NCI-H2107 treated with DMSO at 0.1 percent for 48 hours (cell line): ENCODE measurements around the gene PRKG1.
"Not testable (repeated sequence)": the region's sequence is repeated elsewhere in the genome, so short reads cannot be mapped to it uniquely, and the experiment has no call there.

Experiments
- DNase-seq: peaks from one replicate; lab custom pipeline; 2025; ENCODE audit not compliant: unreplicated experiment; lab: John Stamatoyannopoulos, UW

The PRKG1 gene

GRCh38 chr10:52226197-52226847 lies 1152.0 kb downstream of the PRKG1 start:
- DNase-seq, result no peak

- no peak for DNase-seq
Observed at GRCh38 chr10:52228556-52228955, 1154.3 kb downstream of the PRKG1 start.

GRCh38 chr10:52229291-52229931 lies 1155.1 kb downstream of the PRKG1 start:
- no peak for DNase-seq

GRCh38 chr10:52232561-52233350 lies 1158.5 kb downstream of the PRKG1 start:
- no peak for DNase-seq

GRCh38 chr10:52233351-52233991 lies 1159.2 kb downstream of the PRKG1 start:
- DNase-seq, result not testable (repeated sequence)

- no peak for DNase-seq
Observed at GRCh38 chr10:52239771-52240170, 1165.5 kb downstream of the PRKG1 start.

- DNase-seq, result no peak
Observed at GRCh38 chr10:52245547-52245946, 1171.3 kb downstream of the PRKG1 start.

- DNase-seq, result not testable (repeated sequence)
Observed at GRCh38 chr10:52247929-52248328, 1173.6 kb downstream of the PRKG1 start.

GRCh38 chr10:52248697-52249306 lies 1174.5 kb downstream of the PRKG1 start:
- no peak for DNase-seq

GRCh38 chr10:52249850-52250395 lies 1175.6 kb downstream of the PRKG1 start:
- DNase-seq, result no peak

- no peak for DNase-seq
Observed at GRCh38 chr10:52250510-52250909, 1176.2 kb downstream of the PRKG1 start.

GRCh38 chr10:52252307-52252706 lies 1178.0 kb downstream of the PRKG1 start:
- DNase-seq, result no peak

GRCh38 chr10:52256832-52257691 lies 1182.8 kb downstream of the PRKG1 start:
- no peak for DNase-seq

GRCh38 chr10:52257692-52258075 lies 1183.4 kb downstream of the PRKG1 start:
- DNase-seq, result no peak

GRCh38 chr10:52258799-52259425 lies 1184.6 kb downstream of the PRKG1 start:
- no peak for DNase-seq

GRCh38 chr10:52259426-52259812 lies 1185.1 kb downstream of the PRKG1 start:
- DNase-seq, result no peak

- DNase-seq, result no peak
Observed at GRCh38 chr10:52261362-52261761, 1187.1 kb downstream of the PRKG1 start.

GRCh38 chr10:52265131-52265926 lies 1191.0 kb downstream of the PRKG1 start:
- no peak for DNase-seq

- no peak for DNase-seq
Observed at GRCh38 chr10:52266858-52267257, 1192.6 kb downstream of the PRKG1 start.
